Glutamatergic neuron (in vitro differentiated cells): Measurements from ENCODE around the gene ABCA4. TPM values are rescaled to one million over a fixed set of nuclear protein-coding genes. Genes with fewer than 3 reads are reported as not detected.

Experiments used
- total RNA-seq: library from RNA; stranded (reverse); fragmentation: NEBNext Ultra II Directional; extraction: Animal tissue kit (Norgen Biotek cat#: 25700); gene quantifications from one replicate; pipeline ENCODE4 v1.2.1, GENCODE V29; 2021; ENCODE audit not compliant: unreplicated experiment

ABCA4 gene
- total RNA-seq, 1 donor from 2014 or later, result 0.61 TPM

Other genes starting within 250 kb of the ABCA4 start
- gene DNTTIP2, start 241.9 kb downstream of the ABCA4 start, total RNA-seq, result 54.0 TPM
- gene GCLM, start 211.7 kb downstream of the ABCA4 start, total RNA-seq, result 14.9 TPM
- gene ARHGAP29, start 116.4 kb upstream of the ABCA4 start, total RNA-seq, result 1.1 TPM